Uterus (tissue), 2 donors: ENCODE results near the gene PTPRJ.

Experiments used
- POLR2A ChIP-seq, 2 donors: fragments of 450-650 bp; IDR thresholded peaks; one replicate each; pipeline ENCODE4 v1.6.1; 2016; ENCODE audit warnings: antibody characterized with exemption in 2 of 2, mild to moderate bottlenecking in 1 of 2, moderate library complexity in 1 of 2
- TF ChIP-seq, protein P1 (sequence below), 4 experiments: fragments of 200-600 bp in 2 of 4; fragments of 450-650 bp in 2 of 4; sonication (generic) in 2 of 4; IDR thresholded peaks; one replicate each; pipeline ENCODE4 v1.5.1; 2016 to 2019; ENCODE audit warnings: antibody characterized with exemption in 4 of 4, mild to moderate bottlenecking in 2 of 4, moderate library complexity in 1 of 4

DNA sequence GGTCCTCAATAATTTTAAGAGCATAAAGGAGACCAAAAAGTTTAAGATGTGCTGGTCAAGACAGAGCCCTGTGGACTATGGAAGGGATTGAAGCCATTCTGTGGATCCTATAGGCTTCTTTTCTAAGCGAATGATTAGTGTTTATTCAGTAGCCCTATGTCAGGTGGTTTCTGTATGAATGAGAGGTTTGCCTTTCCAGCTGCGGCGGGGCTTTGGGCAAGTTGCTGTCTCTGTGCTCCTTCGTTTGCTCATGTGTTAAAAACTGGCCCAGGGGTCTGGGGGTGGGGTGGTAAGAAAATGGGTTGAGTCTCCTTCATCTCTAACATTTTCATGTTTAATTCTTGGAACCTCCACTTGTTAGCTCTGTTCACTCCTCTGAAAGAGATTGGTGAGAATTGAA lies 105.3 kb downstream of the PTPRJ start:
- TF ChIP-seq, protein P1, sequence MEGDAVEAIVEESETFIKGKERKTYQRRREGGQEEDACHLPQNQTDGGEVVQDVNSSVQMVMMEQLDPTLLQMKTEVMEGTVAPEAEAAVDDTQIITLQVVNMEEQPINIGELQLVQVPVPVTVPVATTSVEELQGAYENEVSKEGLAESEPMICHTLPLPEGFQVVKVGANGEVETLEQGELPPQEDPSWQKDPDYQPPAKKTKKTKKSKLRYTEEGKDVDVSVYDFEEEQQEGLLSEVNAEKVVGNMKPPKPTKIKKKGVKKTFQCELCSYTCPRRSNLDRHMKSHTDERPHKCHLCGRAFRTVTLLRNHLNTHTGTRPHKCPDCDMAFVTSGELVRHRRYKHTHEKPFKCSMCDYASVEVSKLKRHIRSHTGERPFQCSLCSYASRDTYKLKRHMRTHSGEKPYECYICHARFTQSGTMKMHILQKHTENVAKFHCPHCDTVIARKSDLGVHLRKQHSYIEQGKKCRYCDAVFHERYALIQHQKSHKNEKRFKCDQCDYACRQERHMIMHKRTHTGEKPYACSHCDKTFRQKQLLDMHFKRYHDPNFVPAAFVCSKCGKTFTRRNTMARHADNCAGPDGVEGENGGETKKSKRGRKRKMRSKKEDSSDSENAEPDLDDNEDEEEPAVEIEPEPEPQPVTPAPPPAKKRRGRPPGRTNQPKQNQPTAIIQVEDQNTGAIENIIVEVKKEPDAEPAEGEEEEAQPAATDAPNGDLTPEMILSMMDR (IDR thresholded peaks at IDR 0.05), result no peak
- no peak for TF ChIP-seq POLR2A (IDR thresholded peaks at IDR 0.05)
